Calu3 (cell line): Measurements from ENCODE around the gene COL15A1. TPM values are rescaled to one million over a fixed set of nuclear protein-coding genes. Genes with fewer than 3 reads are reported as not detected.

Experiments
- BruUV-seq: library from RNA; stranded (reverse); fragments of 400-500 nt; replicated peaks from 2 replicates; lab custom pipeline; 2021; lab: Mats Ljungman, UMichigan
- CTCF ChIA-PET: fragments of 300-600 bp; sonication (Branson Sonifier 250); formaldehyde crosslinking; loops from one replicate; lab custom pipeline; 2022; ENCODE audit warnings: antibody characterized with exemption; lab: Charles Lee
- DNase-seq: peaks from one replicate; pipeline ENCODE4 v3.0.0; 2022
- H3K27ac Mint-ChIP-seq: one replicate; pipeline ENCODE4 v1.8.0; 2022; ENCODE audit warnings: mixed read lengths; ENCODE audit not compliant: unreplicated experiment
- H3K27me3 Mint-ChIP-seq: one replicate; pipeline ENCODE4 v1.8.0; 2022; ENCODE audit warnings: mixed read lengths; ENCODE audit not compliant: unreplicated experiment
- H3K36me3 Mint-ChIP-seq: one replicate; pipeline ENCODE4 v1.8.0; 2022; ENCODE audit warnings: mild to moderate bottlenecking, moderate library complexity, mixed read lengths; ENCODE audit not compliant: insufficient read depth, unreplicated experiment
- H3K4me1 Mint-ChIP-seq: one replicate; pipeline ENCODE4 v1.8.0; 2022; ENCODE audit warnings: mild to moderate bottlenecking, low read depth, mixed read lengths; ENCODE audit not compliant: unreplicated experiment
- H3K4me3 Mint-ChIP-seq: one replicate; pipeline ENCODE4 v1.8.0; 2022; ENCODE audit warnings: mild to moderate bottlenecking, low read depth, moderate library complexity, mixed read lengths; ENCODE audit not compliant: unreplicated experiment
- H3K9me3 Mint-ChIP-seq: one replicate; pipeline ENCODE4 v1.8.0; 2022; ENCODE audit warnings: low read depth, mixed read lengths; ENCODE audit not compliant: unreplicated experiment
- CTCF ChIP-seq: fragments of 200-600 bp; IDR thresholded peaks from one replicate; pipeline ENCODE4 v1.8.0; 2022; ENCODE audit warnings: antibody characterized with exemption; ENCODE audit not compliant: unreplicated experiment
- intact Hi-C: fragments of 100-400 bp; cut with micrococcal nuclease; formaldehyde crosslinking; loops from one replicate; pipeline ENCODE4 v1.10.0; 2022; ENCODE audit not compliant: unreplicated experiment
- total RNA-seq: library from RNA; stranded (reverse); gene quantifications from 2 replicates; pipeline ENCODE4 v1.2.3, GENCODE V29; 2022

Gene COL15A1
- total RNA-seq, 1 experiment from 2014 or later, result not detected

GRCh38 chr9:99034149-99034548 is 90.4 kb downstream of the COL15A1 start:
- peaks cover 79% of the 10 kb centered on the region for H3K27me3 Mint-ChIP-seq
- CTCF ChIA-PET, result no interaction called here
- intact Hi-C loops, result no loop called here
- no peaks in the 10 kb centered on the region for H3K4me1 Mint-ChIP-seq
- H3K9me3 Mint-ChIP-seq, result no peaks in the 10 kb centered on the region
- no TSS peak for BruUV-seq
- no peaks in the 10 kb centered on the region for H3K36me3 Mint-ChIP-seq
- H3K4me3 Mint-ChIP-seq, result no peak overlapping the region
- DNase-seq, result no peak
- H3K27ac Mint-ChIP-seq, result no peak overlapping the region
- TF ChIP-seq CTCF, result no peak

GRCh38 chr9:99035313-99035712 is 91.6 kb downstream of the COL15A1 start:
- CTCF ChIA-PET, result no interaction called here
- H3K36me3 Mint-ChIP-seq, result no peaks in the 10 kb centered on the region
- no peaks in the 10 kb centered on the region for H3K4me1 Mint-ChIP-seq
- H3K27me3 Mint-ChIP-seq, result peaks cover 83% of the 10 kb centered on the region
- intact Hi-C loops, result no loop called here
- no TSS peak for BruUV-seq
- no peak for TF ChIP-seq CTCF
- no peak for DNase-seq
- no peak overlapping the region for H3K4me3 Mint-ChIP-seq
- no peaks in the 10 kb centered on the region for H3K9me3 Mint-ChIP-seq
- H3K27ac Mint-ChIP-seq, result no peak overlapping the region

- Mint-ChIP-seq H3K36me3 (no peaks in the 10 kb centered on the region), H3K27ac (no peak overlapping the region), H3K27me3 (peaks cover 74% of the 10 kb centered on the region), H3K9me3 (no peaks in the 10 kb centered on the region), H3K4me1 (no peaks in the 10 kb centered on the region), H3K4me3 (no peak overlapping the region)
- no peak for TF ChIP-seq CTCF
- intact Hi-C loops, result no loop called here
- no peak for DNase-seq
- CTCF ChIA-PET, result no interaction called here
- BruUV-seq, result no TSS peak
These were observed 94.2 kb downstream of the COL15A1 start for GRCh38 chr9:99037769-99038483.

- Mint-ChIP-seq H3K4me1 (no peaks in the 10 kb centered on the region), H3K36me3 (no peaks in the 10 kb centered on the region), H3K4me3 (no peak overlapping the region), H3K9me3 (no peaks in the 10 kb centered on the region), H3K27me3 (peaks cover 69% of the 10 kb centered on the region), H3K27ac (no peak overlapping the region)
- no peak for DNase-seq
- BruUV-seq, result no TSS peak
- intact Hi-C loops, result no loop called here
- TF ChIP-seq CTCF, result no peak
- CTCF ChIA-PET, result no interaction called here
These were observed 94.7 kb downstream of the COL15A1 start for GRCh38 chr9:99038484-99038820.
